ENCODE data around the gene WTIP.

WTIP gene

GRCh38 chr19:34549833-34550232 is 68.3 kb downstream of the WTIP start:
- no peak overlapping the region for H3K4me3 ChIP-seq (ENCODE audit: low read length)
- DNase-seq, result no peak
- no peaks in the 10 kb centered on the region for H3K4me1 ChIP-seq (ENCODE audit: control insufficient read depth, low read depth, low read length)
- no peak overlapping the region for H2AK5ac ChIP-seq (ENCODE audit: low read length)
- no peaks in the 10 kb centered on the region for H3K36me3 ChIP-seq (ENCODE audit: control insufficient read depth, insufficient read depth, low read length)
- no peaks in the 10 kb centered on the region for H3K27me3 ChIP-seq (ENCODE audit: insufficient read depth, low read length, poor library complexity)
- H3K4ac ChIP-seq (ENCODE audit: low read depth, low read length), result no peak overlapping the region
- WGBS (ENCODE audit: extremely low coverage, insufficient coverage, low lambda C conversion rate), result no CpG with 5 or more reads among the region's 2 CpGs
- no peak overlapping the region for H2BK120ac ChIP-seq (ENCODE audit: low read depth, low read length)
- no peak overlapping the region for H3K9ac ChIP-seq (ENCODE audit: low read length)
- no peak overlapping the region for H4K8ac ChIP-seq (ENCODE audit: low read depth, low read length)
- no peaks in the 10 kb centered on the region for H3K79me1 ChIP-seq (ENCODE audit: low read length)
- H3K27ac ChIP-seq (ENCODE audit: low read depth, low read length), result no peak overlapping the region
- H3K4me2 ChIP-seq (ENCODE audit: low read length), result no peak overlapping the region
- no peak overlapping the region for H3K23ac ChIP-seq (ENCODE audit: low read length)
- H3K56ac ChIP-seq (ENCODE audit: low read length), result no peak overlapping the region
- H2BK15ac ChIP-seq (replicated peaks; ENCODE audit: low read depth), result no peak overlapping the region
- H3K18ac ChIP-seq (ENCODE audit: low read length), result no peak overlapping the region
- H3K79me2 ChIP-seq (ENCODE audit: control insufficient read depth, insufficient read depth, low read length), result no peaks in the 10 kb centered on the region
- H4K5ac ChIP-seq (ENCODE audit: low read length), result no peak overlapping the region
- no peak overlapping the region for H2BK5ac ChIP-seq (ENCODE audit: low read length)

GRCh38 chr19:34555447-34555846 is 73.9 kb downstream of the WTIP start:
- no peak overlapping the region for H2BK15ac ChIP-seq (replicated peaks; ENCODE audit: low read depth)
- H4K8ac ChIP-seq (ENCODE audit: low read depth, low read length), result no peak overlapping the region
- no peak overlapping the region for H3K23ac ChIP-seq (ENCODE audit: low read length)
- no peaks in the 10 kb centered on the region for H3K36me3 ChIP-seq (ENCODE audit: control insufficient read depth, insufficient read depth, low read length)
- H4K5ac ChIP-seq (ENCODE audit: low read length), result no peak overlapping the region
- H3K79me1 ChIP-seq (ENCODE audit: low read length), result no peaks in the 10 kb centered on the region
- no peak overlapping the region for H3K27ac ChIP-seq (ENCODE audit: low read depth, low read length)
- H3K18ac ChIP-seq (ENCODE audit: low read length), result no peak overlapping the region
- H3K4me3 ChIP-seq (ENCODE audit: low read length), result no peak overlapping the region
- no peak overlapping the region for H2BK120ac ChIP-seq (ENCODE audit: low read depth, low read length)
- WGBS (ENCODE audit: extremely low coverage, insufficient coverage, low lambda C conversion rate), result no CpG with 5 or more reads among the region's 6 CpGs
- no peaks in the 10 kb centered on the region for H3K27me3 ChIP-seq (ENCODE audit: insufficient read depth, low read length, poor library complexity)
- H2BK5ac ChIP-seq (ENCODE audit: low read length), result no peak overlapping the region
- H3K79me2 ChIP-seq (ENCODE audit: control insufficient read depth, insufficient read depth, low read length), result no peaks in the 10 kb centered on the region
- peak; percentile 33 for DNase-seq
- H2AK5ac ChIP-seq (ENCODE audit: low read length), result no peak overlapping the region
- H3K9ac ChIP-seq (ENCODE audit: low read length), result no peak overlapping the region
- no peak overlapping the region for H3K4me2 ChIP-seq (ENCODE audit: low read length)
- H3K4me1 ChIP-seq (ENCODE audit: control insufficient read depth, low read depth, low read length), result no peaks in the 10 kb centered on the region
- no peak overlapping the region for H3K56ac ChIP-seq (ENCODE audit: low read length)
- H3K4ac ChIP-seq (ENCODE audit: low read depth, low read length), result no peak overlapping the region

GRCh38 chr19:34556488-34556887 is 74.9 kb downstream of the WTIP start:
- Histone ChIP-seq H3K4me2 (ENCODE audit: low read length) (no peak overlapping the region), H4K5ac (ENCODE audit: low read length) (no peak overlapping the region), H3K79me2 (ENCODE audit: control insufficient read depth, insufficient read depth, low read length) (no peaks in the 10 kb centered on the region), H3K4me3 (ENCODE audit: low read length) (no peak overlapping the region), H3K27me3 (ENCODE audit: insufficient read depth, low read length, poor library complexity) (no peaks in the 10 kb centered on the region), H3K23ac (ENCODE audit: low read length) (no peak overlapping the region), H3K9ac (ENCODE audit: low read length) (no peak overlapping the region), H3K27ac (ENCODE audit: low read depth, low read length) (no peak overlapping the region), H2AK5ac (ENCODE audit: low read length) (no peak overlapping the region), H3K18ac (ENCODE audit: low read length) (no peak overlapping the region), H4K8ac (ENCODE audit: low read depth, low read length) (no peak overlapping the region), H3K4me1 (ENCODE audit: control insufficient read depth, low read depth, low read length) (no peaks in the 10 kb centered on the region), H3K79me1 (ENCODE audit: low read length) (no peaks in the 10 kb centered on the region), H3K56ac (ENCODE audit: low read length) (no peak overlapping the region), H2BK120ac (ENCODE audit: low read depth, low read length) (no peak overlapping the region), H3K36me3 (ENCODE audit: control insufficient read depth, insufficient read depth, low read length) (no peaks in the 10 kb centered on the region), H3K4ac (ENCODE audit: low read depth, low read length) (no peak overlapping the region), H2BK15ac (replicated peaks; ENCODE audit: low read depth) (no peak overlapping the region), H2BK5ac (ENCODE audit: low read length) (no peak overlapping the region)
- WGBS (ENCODE audit: extremely low coverage, insufficient coverage, low lambda C conversion rate), result no CpG with 5 or more reads among the region's 3 CpGs
- peak; percentile 13 for DNase-seq

- WGBS (ENCODE audit: extremely low coverage, insufficient coverage, low lambda C conversion rate), result no CpG with 5 or more reads among the region's 12 CpGs
- H3K4me3 ChIP-seq (ENCODE audit: low read length), result no peak overlapping the region
- no peaks in the 10 kb centered on the region for H3K4me1 ChIP-seq (ENCODE audit: control insufficient read depth, low read depth, low read length)
Observed at GRCh38 chr19:34559045-34559444, 77.5 kb downstream of the WTIP start.

GRCh38 chr19:34560229-34560628 is 78.7 kb downstream of the WTIP start:
- no peak overlapping the region for H2BK5ac ChIP-seq (ENCODE audit: low read length)
- H3K36me3 ChIP-seq (ENCODE audit: control insufficient read depth, insufficient read depth, low read length), result no peaks in the 10 kb centered on the region
- H3K79me1 ChIP-seq (ENCODE audit: low read length), result no peaks in the 10 kb centered on the region
- H3K79me2 ChIP-seq (ENCODE audit: control insufficient read depth, insufficient read depth, low read length), result no peaks in the 10 kb centered on the region
- H4K8ac ChIP-seq (ENCODE audit: low read depth, low read length), result no peak overlapping the region
- no peak overlapping the region for H3K9ac ChIP-seq (ENCODE audit: low read length)
- H3K27ac ChIP-seq (ENCODE audit: low read depth, low read length), result no peak overlapping the region
- H3K27me3 ChIP-seq (ENCODE audit: insufficient read depth, low read length, poor library complexity), result no peaks in the 10 kb centered on the region
- H3K4me3 ChIP-seq (ENCODE audit: low read length), result no peak overlapping the region
- no peak overlapping the region for H2AK5ac ChIP-seq (ENCODE audit: low read length)
- H3K4me2 ChIP-seq (ENCODE audit: low read length), result no peak overlapping the region
- DNase-seq, result no peak
- no CpG with 5 or more reads among the region's 6 CpGs for WGBS (ENCODE audit: extremely low coverage, insufficient coverage, low lambda C conversion rate)
- no peak overlapping the region for H3K4ac ChIP-seq (ENCODE audit: low read depth, low read length)
- no peak overlapping the region for H3K56ac ChIP-seq (ENCODE audit: low read length)
- H3K23ac ChIP-seq (ENCODE audit: low read length), result no peak overlapping the region
- no peak overlapping the region for H2BK15ac ChIP-seq (replicated peaks; ENCODE audit: low read depth)
- H3K4me1 ChIP-seq (ENCODE audit: control insufficient read depth, low read depth, low read length), result no peaks in the 10 kb centered on the region
- no peak overlapping the region for H4K5ac ChIP-seq (ENCODE audit: low read length)
- H2BK120ac ChIP-seq (ENCODE audit: low read depth, low read length), result no peak overlapping the region
- H3K18ac ChIP-seq (ENCODE audit: low read length), result no peak overlapping the region

More at GRCh38 chr19:34559045-34559444, 77.5 kb downstream of the WTIP start:
- Histone ChIP-seq H2BK5ac (ENCODE audit: low read length) (no peak overlapping the region), H4K5ac (ENCODE audit: low read length) (no peak overlapping the region), H4K8ac (ENCODE audit: low read depth, low read length) (no peak overlapping the region), H3K56ac (ENCODE audit: low read length) (no peak overlapping the region), H3K4me2 (ENCODE audit: low read length) (no peak overlapping the region), H2BK120ac (ENCODE audit: low read depth, low read length) (no peak overlapping the region), H3K79me1 (ENCODE audit: low read length) (no peaks in the 10 kb centered on the region), H2AK5ac (ENCODE audit: low read length) (no peak overlapping the region), H3K9ac (ENCODE audit: low read length) (no peak overlapping the region), H3K36me3 (ENCODE audit: control insufficient read depth, insufficient read depth, low read length) (no peaks in the 10 kb centered on the region), H3K18ac (ENCODE audit: low read length) (no peak overlapping the region), H3K27ac (ENCODE audit: low read depth, low read length) (no peak overlapping the region), H2BK15ac (replicated peaks; ENCODE audit: low read depth) (no peak overlapping the region), H3K23ac (ENCODE audit: low read length) (no peak overlapping the region), H3K79me2 (ENCODE audit: control insufficient read depth, insufficient read depth, low read length) (no peaks in the 10 kb centered on the region), H3K27me3 (ENCODE audit: insufficient read depth, low read length, poor library complexity) (no peaks in the 10 kb centered on the region), H3K4ac (ENCODE audit: low read depth, low read length) (no peak overlapping the region)
- DNase-seq, result no peak

Data from mesendoderm (in vitro differentiated cells).